ENCODE results near the gene F8. TPM values are rescaled to one million over a fixed set of nuclear protein-coding genes. Genes with fewer than 3 reads are reported as not detected.

The F8 gene
- total RNA-seq, 6 donors from 2014 or later: 4.3 to 47.1 (median 21.7) TPM

- WGBS, 2 donors: 69 to 90% methylated on average over 6 of the region's 6 CpGs
These were observed 23.7 kb upstream of the F8 start for GRCh38 chrX:155046129-155046810.

GRCh38 chrX:155035688-155036087, 13.2 kb upstream of the F8 start:
- no peak overlapping the region for H3K27ac ChIP-seq
- no peaks in the 10 kb centered on the region for H3K27me3 ChIP-seq
- TF ChIP-seq EP300 (IDR thresholded peaks at IDR 0.05) (no peak), POLR2AphosphoS5 (IDR thresholded peaks at IDR 0.05) (no peak), POLR2A (IDR thresholded peaks at IDR 0.05) (no peak)
- TF ChIP-seq, protein P1, sequence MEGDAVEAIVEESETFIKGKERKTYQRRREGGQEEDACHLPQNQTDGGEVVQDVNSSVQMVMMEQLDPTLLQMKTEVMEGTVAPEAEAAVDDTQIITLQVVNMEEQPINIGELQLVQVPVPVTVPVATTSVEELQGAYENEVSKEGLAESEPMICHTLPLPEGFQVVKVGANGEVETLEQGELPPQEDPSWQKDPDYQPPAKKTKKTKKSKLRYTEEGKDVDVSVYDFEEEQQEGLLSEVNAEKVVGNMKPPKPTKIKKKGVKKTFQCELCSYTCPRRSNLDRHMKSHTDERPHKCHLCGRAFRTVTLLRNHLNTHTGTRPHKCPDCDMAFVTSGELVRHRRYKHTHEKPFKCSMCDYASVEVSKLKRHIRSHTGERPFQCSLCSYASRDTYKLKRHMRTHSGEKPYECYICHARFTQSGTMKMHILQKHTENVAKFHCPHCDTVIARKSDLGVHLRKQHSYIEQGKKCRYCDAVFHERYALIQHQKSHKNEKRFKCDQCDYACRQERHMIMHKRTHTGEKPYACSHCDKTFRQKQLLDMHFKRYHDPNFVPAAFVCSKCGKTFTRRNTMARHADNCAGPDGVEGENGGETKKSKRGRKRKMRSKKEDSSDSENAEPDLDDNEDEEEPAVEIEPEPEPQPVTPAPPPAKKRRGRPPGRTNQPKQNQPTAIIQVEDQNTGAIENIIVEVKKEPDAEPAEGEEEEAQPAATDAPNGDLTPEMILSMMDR (IDR thresholded peaks at IDR 0.05): no peak
- no peaks in the 10 kb centered on the region for H3K4me1 ChIP-seq
- WGBS, 2 donors: 94 to 98% methylated on average over 4 of the region's 4 CpGs
- H3K9me3 ChIP-seq: no peaks in the 10 kb centered on the region
- H3K4me3 ChIP-seq: no peak overlapping the region
- no peak for ATAC-seq (ENCODE audit: low FRiP score in 2 of 2)
- H3K36me3 ChIP-seq: peaks cover 0 to 15% (median 0%) of the 10 kb centered on the region in 4 donors
- DNase-seq: no peak

More at GRCh38 chrX:155046129-155046810, 23.7 kb upstream of the F8 start:
- TF ChIP-seq POLR2AphosphoS5 (IDR thresholded peaks at IDR 0.05): no peak
- TF ChIP-seq, protein P1 (IDR thresholded peaks at IDR 0.05): no peak
- TF ChIP-seq EP300 (IDR thresholded peaks at IDR 0.05): no peak
- TF ChIP-seq POLR2A (IDR thresholded peaks at IDR 0.05): no peak
- Histone ChIP-seq H3K4me1 (peaks cover 0 to 2% (median 0%) of the 10 kb centered on the region in 4 donors), H3K27me3 (no peaks in the 10 kb centered on the region), H3K4me3 (no peak overlapping the region), H3K9me3 (no peaks in the 10 kb centered on the region), H3K27ac (no peak overlapping the region), H3K36me3 (peaks cover 0 to 4% (median 2%) of the 10 kb centered on the region in 4 donors)
- no peak for DNase-seq
- ATAC-seq (ENCODE audit: low FRiP score in 2 of 2): no peak

DNA sequence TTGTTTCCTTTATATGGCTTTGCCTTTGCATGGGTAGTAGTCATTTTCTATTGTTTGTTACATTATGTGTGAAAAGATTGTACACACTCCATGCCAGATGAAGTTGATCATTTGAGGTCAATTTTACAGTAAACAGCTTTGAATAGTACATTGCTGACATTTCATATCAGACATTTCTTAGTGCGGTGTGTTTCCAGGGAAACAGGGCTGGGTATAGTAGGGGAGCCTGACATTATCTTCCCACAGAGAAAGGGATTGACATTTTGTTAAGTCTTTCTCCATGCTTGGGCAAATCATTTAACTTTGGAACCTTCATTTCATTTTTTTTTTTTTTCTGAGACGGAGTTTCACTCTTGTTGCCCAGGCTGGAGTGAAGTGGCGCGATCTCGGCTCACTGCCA, 9.1 kb upstream of the F8 start:
- no peak for TF ChIP-seq EP300 (IDR thresholded peaks at IDR 0.05)
- TF ChIP-seq POLR2AphosphoS5 (IDR thresholded peaks at IDR 0.05): no peak
- TF ChIP-seq, protein P1 (IDR thresholded peaks at IDR 0.05): no peak
- TF ChIP-seq POLR2A (IDR thresholded peaks at IDR 0.05): no peak
- peaks cover 0 to 4% (median 0%) of the 10 kb centered on the region in 4 donors for H3K4me1 ChIP-seq
- DNase-seq (no peak), ATAC-seq (ENCODE audit: low FRiP score in 2 of 2) (no peak)
- no peaks in the 10 kb centered on the region for H3K27me3 ChIP-seq
- no peaks in the 10 kb centered on the region for H3K9me3 ChIP-seq
- H3K27ac ChIP-seq: no peak overlapping the region
- H3K36me3 ChIP-seq: peaks cover 0 to 15% (median 0%) of the 10 kb centered on the region in 4 donors
- 88 to 92% methylated on average over 5 of the region's 5 CpGs for WGBS, 2 donors
- H3K4me3 ChIP-seq: no peak overlapping the region

DNA sequence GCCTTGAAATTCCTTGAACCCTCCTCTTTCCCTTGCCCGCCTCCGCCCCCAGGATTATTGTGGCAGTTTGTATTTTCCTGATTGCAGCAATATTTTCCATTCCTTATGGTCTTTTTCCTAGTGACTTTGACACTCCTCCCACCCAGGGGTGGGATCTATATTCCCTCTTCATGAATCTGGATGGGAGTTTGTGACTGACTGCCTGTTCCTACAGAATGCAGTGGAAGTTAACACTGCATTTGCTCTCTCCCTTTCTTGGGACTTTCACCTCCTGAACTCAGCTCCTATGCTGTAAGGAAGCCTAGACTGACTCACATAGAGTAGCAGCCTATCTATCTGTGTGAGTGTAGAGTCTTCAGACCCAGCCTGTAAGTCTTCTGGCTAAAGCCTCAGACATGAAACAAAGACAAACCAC, 6.4 kb upstream of the F8 start:
- no peaks in the 10 kb centered on the region for H3K9me3 ChIP-seq
- H3K4me1 ChIP-seq: peaks cover 0 to 4% (median 2%) of the 10 kb centered on the region in 4 donors
- TF ChIP-seq POLR2A (IDR thresholded peaks at IDR 0.05): no peak
- TF ChIP-seq, protein P1 (IDR thresholded peaks at IDR 0.05): no peak
- TF ChIP-seq EP300 (IDR thresholded peaks at IDR 0.05): no peak
- TF ChIP-seq POLR2AphosphoS5 (IDR thresholded peaks at IDR 0.05): no peak
- peaks cover 0 to under 1% (median 0%) of the 10 kb centered on the region in 4 donors for H3K36me3 ChIP-seq
- no peak for DNase-seq
- H3K27me3 ChIP-seq: no peaks in the 10 kb centered on the region
- no peak overlapping the region for H3K4me3 ChIP-seq
- 71 to 91% methylated on average over 2 of the region's 2 CpGs for WGBS, 2 donors
- ATAC-seq (ENCODE audit: low FRiP score in 2 of 2): no peak
- H3K27ac ChIP-seq: peak overlapping the region in 2 of 4 donors; percentile 6 to 94
